NCI-H187 (cell line): ENCODE results near the gene CTF1.

Experiments
- DNase-seq, 2 experiments: peaks; one replicate each; lab custom pipeline; 2025; lab: John Stamatoyannopoulos, UW

Gene CTF1

DNA sequence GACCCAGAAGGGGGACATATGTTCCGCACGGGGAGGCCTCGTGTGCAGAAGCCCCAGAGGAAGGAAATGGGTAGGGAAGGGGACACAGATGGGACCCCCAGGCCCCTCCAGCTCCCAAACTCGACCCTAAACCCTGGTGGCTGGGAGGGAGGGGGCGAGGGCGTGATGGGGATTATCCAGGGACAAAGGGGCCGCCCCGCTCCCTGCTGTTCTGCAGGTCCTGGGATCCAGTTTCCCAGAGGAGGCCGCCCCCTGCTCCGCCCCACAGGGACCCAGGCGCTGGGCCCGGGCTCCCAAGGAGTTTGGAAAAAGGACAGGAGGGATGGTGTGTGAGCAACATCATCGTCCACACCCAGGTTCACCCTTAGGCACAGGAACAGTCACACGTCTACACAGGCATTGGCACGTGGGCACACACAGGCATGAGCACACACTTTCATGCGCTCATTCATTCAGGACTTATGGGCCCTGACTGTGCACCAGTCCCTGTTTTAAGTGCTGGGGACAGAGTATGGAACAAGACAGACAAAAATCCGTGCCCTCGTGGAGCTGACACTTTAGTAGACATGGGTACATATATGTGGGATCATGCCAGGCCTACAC is 14.1 kb downstream of the CTF1 start:
- no peak for DNase-seq

DNA sequence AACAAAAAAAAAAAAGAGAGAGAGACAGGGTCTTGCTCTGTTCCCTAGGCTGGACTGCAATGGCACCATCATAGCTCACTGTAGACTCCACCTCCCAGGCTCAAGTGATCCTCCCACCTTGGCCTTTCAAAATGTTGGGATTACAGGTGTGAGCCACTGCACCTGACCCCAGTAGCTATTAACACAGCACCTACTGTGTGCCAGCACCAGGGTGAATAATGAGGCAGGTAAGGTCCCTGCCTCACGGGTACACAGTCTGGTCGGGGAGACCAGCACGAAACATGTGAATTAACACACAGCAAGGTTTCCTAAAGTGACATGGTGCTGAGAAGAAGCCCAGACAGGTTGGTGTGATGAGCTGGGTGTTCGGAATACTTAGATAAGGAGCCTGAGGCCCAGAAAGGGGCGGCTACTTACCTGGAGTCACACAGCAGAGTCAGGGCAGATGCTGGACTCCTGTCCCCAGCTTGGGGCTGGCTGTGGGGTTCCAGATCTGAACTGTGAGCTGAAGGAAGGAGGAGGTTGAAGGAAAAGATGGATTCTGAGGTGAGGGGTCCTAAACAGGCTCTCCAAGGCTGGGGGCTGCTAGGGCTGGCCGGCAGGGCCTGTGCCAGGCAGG is 16.5 kb downstream of the CTF1 start:
- no peak for DNase-seq

DNA sequence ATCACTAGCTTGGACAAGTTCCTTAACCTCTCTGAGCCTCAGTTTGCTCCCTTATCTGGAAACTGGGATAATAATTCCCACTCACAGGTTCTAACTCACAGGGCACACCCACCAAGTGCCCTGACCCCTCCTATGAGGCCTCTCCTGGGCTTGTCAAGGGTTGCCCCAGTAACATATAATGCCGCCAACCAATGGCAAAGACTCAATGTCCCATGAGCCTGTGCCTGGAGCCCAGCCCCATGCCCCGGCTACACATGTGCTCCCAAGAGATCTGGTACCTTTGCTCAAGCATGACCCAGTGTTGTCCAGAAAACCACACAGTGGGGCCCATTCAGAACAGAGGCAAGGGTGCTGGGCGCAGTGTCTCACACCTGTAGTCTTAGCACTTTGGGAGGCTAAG is 18.4 kb downstream of the CTF1 start:
- no peak for DNase-seq

DNA sequence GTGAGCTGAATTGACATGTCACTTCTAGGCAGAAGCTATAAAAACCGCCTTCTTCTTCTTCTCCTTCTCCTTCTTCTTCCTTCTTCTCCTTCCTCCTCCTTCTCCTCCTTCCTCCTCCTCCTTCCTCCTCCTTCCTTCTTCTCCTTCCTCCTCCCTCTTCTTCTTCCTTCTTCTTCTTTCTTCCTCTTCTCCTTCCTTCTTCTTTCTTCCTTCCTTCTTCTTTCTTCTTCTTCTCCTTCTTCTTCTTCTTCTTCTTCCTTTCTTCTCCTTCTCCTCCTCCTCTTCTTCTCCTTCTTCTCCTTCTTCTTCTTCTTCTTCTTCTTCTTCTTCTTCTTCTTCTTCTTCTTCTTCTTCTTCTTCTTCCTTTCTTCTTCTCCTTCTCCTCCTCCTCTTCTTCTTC is 22.2 kb downstream of the CTF1 start:
- no peak for DNase-seq

DNA sequence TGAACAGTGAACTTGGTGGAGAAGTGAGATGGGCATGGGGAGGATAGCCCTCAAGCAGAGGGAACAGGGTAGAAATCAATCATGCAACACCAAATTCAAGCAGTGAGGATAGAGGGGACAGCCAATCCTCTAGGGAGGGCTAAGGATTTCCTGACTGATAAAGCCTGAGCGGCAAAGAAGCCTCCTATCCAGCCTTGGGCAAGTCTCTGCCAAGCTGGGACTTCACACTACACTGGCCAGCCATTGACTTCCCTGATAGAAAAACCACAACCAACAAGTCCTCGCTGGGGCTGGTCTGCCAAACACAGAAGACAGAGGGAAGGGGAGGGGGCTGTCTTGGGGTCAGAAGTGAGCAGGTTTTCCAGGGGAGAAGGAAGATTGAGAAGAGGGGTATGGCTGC is 24.5 kb downstream of the CTF1 start:
- DNase-seq, result no peak

DNA sequence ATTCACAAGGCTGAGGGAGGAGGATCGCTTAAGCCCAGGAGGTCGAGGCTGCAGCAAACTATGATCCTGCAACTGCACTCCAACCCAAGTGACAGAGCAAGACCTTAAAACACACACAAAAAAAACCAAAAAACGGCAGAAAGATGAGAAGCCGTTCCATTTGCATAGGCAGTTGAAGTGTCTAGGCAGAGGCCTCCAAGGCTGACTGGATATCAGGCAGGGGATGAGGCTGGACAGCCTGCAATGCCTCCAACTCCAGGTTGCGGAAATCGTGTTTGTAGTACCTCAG is 25.0 kb downstream of the CTF1 start:
- DNase-seq, result no peak

DNA sequence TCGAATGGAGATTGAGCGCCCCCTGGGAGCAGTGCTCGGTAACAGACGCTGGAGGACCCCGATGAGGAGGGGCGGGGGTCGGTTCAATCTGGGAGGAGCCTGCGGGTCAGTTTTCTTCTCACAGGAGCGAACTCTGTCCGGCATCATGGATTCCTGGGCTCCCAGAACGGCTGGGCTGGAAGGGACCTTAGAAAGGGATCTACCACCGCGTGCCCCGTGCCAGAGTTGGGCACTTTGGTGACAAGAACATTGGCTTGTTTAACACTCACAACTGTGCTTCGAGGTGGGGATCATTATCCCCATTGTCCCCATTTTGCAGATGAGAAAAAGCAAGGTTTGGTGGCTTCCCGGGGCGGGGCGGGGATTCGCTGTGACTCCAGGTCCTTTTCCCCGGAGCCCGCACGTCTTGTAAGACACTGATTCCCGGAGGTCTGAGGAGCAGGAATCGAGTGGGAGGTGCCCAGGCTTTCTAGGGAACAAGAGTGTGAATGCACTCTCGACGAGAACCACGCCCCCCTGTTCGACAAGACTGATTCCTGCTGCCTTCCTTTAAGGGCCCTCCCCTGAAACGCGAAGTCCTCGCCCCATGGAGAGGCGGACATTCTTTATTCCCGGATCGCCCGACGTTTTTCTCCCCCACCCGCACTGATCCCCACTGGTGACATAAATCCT is 25.5 kb downstream of the CTF1 start:
- DNase-seq, result peak; percentile 64

DNA sequence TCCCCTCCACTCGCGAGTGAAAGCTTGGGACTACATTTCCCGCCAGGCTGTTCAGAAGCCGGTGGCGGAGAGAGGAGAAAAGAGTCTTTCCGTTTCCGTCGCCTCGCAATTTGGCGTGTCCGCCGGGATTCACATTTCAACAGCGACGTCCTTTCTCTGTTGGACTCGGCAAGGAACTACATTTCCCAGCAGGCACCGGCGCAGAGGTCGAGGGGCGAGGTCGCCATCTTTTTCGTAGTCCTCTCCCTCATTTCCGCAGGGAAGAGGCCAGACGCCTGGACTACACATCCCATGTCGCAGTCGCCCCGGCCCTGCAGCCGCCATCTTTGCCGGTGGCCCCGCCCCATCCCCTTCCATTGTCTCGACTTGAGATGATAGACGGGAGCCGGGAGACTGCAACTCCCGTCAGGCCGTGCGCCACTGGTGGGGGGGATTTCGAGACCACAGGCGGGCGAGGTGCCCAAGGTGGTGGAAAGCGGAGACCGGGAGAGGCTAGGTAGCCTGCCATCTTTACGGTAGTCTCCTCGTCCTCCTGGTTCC is 26.1 kb downstream of the CTF1 start:
- peak; percentile 92 to 95 for DNase-seq

DNA sequence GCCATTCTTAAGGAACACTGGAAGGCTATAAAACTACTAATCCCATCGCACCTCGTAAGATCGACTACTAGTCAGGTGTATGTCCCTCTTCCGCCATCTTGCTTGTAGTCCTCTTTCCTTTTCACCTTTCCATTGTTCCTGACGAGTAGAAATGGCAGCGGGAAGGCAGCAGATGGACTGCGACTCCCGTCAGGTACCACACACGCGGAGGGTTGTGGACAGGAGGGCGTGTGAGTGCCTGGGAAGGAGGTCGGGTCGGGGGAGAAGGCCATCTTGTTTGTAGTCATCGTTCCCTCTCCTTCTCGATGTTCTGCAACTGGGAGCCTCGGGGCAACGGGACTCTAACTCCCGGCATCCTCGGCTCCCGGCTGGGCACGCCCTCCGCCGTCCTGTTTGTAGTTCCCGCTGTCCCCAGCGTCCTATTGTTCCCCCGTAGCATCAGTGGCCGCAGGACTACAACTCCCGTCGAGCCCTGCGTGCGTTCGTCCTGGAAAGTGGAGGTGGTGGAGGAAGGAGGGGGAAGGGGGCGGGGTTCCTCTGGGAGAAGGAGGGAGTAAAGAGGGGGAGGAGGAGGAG is 26.6 kb downstream of the CTF1 start:
- peak; percentile 85 to 92 for DNase-seq

DNA sequence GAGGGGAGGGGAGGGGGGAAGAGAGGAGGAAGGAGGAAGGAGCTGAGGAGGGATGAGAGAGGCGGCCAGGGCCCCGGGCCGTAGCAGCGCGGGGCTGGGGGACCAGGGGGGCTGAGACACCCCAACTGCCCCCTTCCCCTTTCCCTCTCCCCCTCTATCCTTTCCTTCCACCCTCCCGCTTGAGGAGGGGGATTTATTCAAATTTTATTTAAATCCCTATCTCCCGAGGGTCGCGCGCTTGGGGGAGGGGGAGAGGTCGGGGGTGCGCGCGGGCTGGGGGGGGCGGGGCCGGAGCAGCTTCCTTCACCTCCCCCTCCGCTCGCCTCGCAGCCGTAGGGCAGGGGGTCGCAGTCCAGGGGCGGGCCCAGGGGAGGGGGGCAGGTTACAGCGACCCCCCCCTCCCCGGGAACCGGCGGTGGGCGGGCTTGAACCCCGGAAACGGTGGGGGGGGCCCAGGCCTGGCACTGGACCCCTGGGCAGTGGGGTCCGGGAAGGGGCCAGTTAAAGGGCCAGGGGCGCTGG is 27.2 kb downstream of the CTF1 start, which contains the start of gene FBXL19:
Gene FBXL19 (plus strand): TSS at position 19 of the 522 bp plus-strand sequence. CDS start 2,183 bp downstream, outside the sequence.
- DNase-seq, result no peak

DNA sequence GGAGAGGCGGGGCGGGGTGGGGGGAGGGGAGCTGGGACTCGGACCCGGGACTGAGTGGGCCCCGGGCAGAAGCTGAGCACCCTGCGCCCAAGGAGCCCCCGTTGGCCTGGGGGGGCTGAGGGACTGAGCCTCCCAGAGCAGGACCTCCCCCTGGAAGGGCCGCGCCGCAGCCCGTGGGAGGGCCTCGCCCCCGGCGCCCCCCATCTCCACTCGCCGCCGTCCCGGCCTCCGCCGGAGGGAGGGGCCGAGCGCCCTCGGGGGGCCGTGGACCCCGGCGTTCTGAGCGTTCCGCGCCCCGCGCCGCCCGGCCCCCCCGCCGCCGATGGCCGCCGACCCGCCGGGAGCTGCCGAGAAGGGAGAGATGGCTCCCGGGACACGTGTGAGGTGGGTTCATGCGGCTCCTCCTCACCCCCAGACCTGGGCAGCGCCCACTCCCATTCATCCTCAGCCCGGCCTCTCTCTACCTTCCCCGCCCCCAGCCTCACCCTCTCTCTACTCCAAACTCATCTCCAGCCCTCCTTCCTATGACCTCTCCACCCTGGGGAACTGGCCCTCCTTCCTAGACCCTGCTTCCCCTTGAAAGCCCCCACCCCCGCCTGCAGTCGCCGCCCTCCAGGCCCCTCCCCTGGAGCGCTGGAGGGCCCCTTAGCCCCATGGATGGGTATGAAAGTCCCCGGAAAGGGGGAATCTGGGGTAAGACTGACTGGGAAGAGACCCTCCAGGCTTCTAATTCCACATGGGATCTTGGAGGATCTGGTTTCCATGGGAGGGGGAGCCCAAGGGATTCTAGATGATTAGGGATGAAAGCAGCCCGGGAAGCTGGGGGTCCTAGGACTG is 27.9 kb downstream of the CTF1 start:
- DNase-seq, result no peak

DNA sequence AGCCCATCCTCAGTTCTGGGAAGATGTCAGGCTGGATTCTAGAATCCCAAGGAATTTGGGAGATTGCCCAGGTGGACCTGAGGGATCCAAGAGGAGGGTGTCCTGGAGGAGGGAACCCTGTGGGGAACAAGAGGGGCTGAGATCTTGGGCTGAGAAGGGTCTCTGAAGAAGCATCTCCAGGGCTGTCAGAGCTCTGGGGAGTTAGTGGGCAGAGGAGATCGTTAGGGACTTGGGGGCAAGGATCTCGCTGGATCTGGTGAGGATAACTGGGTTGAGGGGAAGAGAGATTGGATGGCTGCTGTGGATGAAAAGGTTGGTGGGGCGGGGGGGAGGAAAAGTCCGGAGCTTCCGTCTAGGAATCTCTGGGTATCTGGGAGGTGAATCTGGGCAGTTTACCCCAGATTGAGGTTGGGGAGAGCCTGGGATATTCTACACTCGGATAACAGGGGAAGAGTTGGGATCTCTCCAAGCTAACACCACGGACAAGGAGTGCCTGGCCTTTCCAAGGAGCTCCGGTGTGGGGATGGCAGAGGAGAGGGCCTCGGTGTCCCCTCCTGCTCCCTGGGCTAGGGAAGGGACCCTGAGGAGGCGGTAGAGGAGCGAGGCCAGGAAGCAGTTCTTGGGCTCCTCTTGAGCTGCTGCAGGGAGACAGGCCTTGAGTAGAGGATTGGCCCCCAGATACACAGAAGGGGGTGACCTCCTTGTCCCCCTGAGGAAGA is 28.7 kb downstream of the CTF1 start:
- no peak for DNase-seq

DNA sequence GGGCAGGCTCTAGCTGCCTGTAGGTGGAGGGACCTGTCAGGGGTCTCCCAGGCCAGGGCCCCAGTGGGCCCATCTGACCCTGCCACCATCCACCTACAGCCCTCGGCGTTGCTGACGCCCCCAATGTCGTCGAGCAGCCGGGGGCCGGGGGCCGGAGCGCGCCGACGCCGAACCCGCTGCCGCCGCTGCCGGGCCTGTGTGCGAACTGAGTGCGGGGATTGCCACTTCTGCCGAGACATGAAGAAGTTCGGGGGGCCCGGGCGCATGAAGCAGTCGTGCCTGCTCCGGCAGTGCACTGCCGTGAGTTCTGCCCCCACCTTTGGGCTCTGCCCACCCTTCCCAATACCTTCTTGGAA is 29.2 kb downstream of the CTF1 start:
- no peak for DNase-seq

DNA sequence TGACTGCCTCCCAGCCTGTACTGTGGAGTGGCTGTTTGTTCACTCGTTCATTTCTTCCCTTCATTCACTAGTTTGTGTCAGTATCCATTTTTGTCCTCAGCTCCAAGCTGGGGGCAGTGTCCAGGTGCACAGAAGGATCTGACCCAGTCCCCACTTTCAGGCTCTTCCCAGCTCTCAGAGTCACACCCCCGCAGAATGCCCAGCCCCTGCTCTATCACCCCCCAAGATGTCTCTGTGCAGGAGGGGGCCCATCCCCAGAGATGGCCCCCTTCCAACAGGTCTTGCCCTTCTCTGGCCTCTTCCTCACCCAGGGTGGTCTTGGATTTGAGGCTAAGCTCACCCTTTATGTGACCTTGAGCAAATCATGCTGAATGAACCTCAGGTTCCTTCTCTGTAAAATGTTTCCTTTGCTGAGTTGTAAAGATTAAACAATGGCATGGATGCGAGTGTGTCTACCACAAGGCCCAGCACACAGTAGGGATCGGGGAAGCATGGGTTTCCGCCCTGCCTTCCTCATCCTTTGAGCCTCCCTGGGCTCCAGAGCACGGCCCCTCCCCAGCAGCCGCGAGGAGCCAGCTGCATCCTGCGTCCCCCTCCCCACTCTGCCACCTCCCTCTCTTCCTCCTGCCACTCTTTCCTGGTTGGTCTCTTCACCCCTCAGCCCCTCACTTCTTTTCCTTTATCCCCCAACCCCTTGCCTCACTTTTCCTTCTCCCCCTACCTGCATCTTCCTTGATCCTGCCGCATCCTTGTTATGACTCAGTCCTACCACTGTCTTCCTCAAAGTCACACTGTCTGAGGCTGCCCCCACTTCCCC is 29.8 kb downstream of the CTF1 start:
- no peak for DNase-seq

DNA sequence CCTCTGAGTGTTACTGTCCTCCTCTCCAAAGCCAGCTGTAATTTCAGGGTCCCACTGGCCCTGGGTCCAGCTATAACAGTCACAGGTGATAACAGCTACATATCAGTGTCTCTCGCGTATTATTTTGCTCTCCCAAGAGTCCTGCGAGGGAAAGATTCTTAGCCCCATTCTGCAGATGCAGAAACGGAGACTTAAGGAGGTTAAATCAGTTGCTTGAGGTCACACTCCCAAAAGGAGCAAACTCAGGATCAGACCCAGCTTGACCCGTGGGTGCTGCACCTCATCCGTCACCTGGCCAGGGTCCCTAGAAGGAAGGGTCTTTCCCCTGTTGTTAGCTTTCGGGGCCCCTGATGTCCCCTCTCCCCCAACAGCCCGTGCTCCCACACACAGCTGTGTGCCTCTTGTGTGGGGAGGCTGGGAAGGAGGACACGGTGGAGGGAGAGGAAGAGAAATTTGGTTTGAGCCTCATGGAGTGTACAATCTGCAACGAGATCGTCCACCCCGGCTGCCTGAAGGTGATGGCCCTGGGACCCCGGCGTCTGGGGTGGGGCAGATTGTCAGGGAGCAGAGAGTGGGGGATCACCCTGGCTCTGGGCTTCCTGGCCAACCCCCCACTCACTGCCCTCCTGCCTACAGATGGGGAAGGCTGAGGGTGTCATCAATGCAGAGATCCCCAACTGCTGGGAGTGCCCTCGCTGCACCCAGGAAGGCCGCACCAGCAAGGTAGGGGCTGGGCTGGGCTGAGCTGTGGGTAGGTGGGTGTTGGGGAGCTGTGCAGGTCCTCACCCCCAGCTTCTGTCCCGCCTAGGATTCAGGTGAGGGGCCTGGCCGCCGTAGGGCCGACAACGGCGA is 30.7 kb downstream of the CTF1 start:
- DNase-seq, result no peak

DNA sequence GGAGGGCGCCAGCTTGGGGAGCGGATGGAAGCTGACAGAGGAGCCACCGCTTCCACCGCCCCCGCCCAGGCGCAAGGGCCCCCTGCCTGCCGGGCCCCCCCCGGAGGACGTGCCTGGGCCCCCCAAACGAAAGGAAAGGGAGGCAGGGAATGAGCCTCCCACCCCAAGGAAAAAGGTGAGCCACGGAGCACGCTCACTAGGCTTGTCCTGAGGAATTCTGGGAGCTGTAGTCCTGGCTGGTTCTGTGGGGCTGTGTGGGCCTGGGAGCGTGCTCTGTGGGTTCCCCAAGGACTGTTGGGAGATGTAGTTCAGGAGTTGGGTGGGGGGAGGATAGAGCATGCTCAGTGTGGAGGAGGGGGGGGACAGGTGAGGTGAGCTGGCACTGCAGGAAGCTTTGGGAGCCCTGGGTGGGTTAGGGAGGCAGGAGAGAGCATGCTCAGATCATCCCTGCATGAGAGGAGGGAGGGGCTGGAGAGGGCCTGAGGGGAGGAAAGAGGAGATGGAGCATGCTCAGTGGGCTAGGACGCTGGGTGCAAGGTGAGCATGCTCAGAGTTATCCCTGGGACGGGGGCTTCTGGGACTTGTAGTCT is 31.5 kb downstream of the CTF1 start:
- DNase-seq, result peak; percentile 20 to 40

DNA sequence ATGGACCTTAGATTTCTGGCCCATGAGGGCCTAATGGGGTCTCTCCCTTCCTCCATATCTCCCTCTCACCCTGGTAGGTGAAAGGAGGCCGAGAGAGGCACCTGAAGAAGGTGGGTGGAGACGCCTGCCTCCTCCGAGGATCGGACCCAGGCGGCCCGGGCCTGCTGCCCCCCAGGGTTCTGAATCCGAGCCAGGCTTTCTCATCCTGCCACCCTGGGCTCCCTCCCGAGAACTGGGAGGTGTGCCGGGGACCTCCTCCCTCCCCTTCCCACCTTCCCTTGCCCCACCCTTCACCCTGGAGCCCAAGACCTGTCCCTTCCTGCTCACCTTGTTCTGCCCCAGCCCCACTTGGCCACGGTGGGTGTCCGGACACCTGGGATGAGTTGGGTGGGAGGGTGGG is 32.0 kb downstream of the CTF1 start:
- no peak for DNase-seq

DNA sequence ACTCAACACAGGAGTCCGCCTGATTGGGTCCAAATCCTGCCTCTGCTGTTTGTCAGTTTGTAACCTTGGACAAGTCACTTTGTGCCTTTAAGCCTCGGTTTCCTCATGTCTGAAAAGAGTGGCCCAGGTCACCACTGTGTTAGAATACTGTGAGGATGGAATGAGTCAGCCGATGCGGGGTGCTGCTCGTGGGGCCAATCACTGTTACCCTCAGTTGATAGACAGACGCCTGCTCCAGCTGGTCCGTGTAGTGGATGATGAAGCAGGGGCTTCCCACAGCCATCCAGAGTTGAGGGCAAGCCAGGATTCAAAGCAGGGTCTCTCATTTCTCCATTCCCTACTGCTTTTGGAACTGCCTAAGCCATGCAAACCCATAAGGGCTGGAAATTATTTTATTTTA is 32.8 kb downstream of the CTF1 start:
- no peak for DNase-seq

DNA sequence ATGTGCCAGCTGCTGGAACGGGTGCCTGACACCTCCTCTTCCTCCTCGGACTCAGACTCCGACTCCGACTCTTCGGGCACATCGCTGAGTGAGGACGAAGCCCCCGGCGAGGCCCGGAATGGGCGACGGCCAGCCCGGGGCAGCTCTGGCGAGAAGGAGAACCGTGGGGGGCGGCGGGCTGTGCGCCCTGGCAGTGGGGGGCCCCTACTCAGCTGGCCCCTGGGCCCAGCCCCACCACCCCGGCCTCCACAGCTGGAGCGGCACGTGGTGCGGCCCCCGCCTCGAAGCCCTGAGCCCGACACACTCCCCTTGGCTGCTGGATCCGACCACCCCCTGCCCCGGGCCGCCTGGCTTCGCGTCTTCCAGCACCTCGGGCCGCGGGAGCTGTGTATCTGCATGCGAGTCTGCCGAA is 33.8 kb downstream of the CTF1 start:
- no peak for DNase-seq
